Activated T-helper 1 cell treated with anti-CD3 and anti-CD28 coated beads, Interleukin-12 subunit alpha, Interleukin-12 subunit beta, Interleukin-2, Interleukin-4 antibody, amounts not matched to agents 30 ng/mL and 10 ng/mL and 1 ng/mL, durations not matched to agents 14 hours and 24 hours and 36 hours (primary cell): ENCODE data around the gene LRWD1. TPM values are rescaled to one million over a fixed set of nuclear protein-coding genes. Genes with fewer than 3 reads are reported as not detected.

Experiments used
- DNase-seq: peaks from one replicate; pipeline ENCODE4 v3.0.0; 2021; ENCODE audit warnings: low spot score
- H3K27ac Mint-ChIP-seq: one replicate; pipeline ENCODE4 v1.8.0; 2021; ENCODE audit warnings: mild to moderate bottlenecking, mixed read lengths
- H3K27me3 Mint-ChIP-seq: one replicate; pipeline ENCODE4 v1.8.0; 2022; ENCODE audit warnings: mild to moderate bottlenecking, moderate library complexity, mixed read lengths; ENCODE audit not compliant: insufficient read depth
- H3K36me3 Mint-ChIP-seq: one replicate; pipeline ENCODE4 v1.8.0; 2021; ENCODE audit warnings: low read depth, mixed read lengths
- H3K4me1 Mint-ChIP-seq: one replicate; pipeline ENCODE4 v1.8.0; 2021; ENCODE audit warnings: low read depth, mixed read lengths
- H3K4me3 Mint-ChIP-seq: one replicate; pipeline ENCODE4 v1.8.0; 2021; ENCODE audit warnings: mild to moderate bottlenecking, moderate library complexity, mixed read lengths
- H3K9me3 Mint-ChIP-seq: one replicate; pipeline ENCODE4 v1.8.0; 2021; ENCODE audit warnings: mixed read lengths
- intact Hi-C: fragments of 100-400 bp; cut with micrococcal nuclease; formaldehyde crosslinking; loops from one replicate; pipeline ENCODE4 v1.15.1; 2024
- total RNA-seq: library from RNA; stranded (reverse); gene quantifications from 2 replicates; pipeline ENCODE4 v1.2.3, GENCODE V29; 2022

Gene LRWD1
- total RNA-seq, 1 donor from 2014 or later = 36.3 TPM

DNA sequence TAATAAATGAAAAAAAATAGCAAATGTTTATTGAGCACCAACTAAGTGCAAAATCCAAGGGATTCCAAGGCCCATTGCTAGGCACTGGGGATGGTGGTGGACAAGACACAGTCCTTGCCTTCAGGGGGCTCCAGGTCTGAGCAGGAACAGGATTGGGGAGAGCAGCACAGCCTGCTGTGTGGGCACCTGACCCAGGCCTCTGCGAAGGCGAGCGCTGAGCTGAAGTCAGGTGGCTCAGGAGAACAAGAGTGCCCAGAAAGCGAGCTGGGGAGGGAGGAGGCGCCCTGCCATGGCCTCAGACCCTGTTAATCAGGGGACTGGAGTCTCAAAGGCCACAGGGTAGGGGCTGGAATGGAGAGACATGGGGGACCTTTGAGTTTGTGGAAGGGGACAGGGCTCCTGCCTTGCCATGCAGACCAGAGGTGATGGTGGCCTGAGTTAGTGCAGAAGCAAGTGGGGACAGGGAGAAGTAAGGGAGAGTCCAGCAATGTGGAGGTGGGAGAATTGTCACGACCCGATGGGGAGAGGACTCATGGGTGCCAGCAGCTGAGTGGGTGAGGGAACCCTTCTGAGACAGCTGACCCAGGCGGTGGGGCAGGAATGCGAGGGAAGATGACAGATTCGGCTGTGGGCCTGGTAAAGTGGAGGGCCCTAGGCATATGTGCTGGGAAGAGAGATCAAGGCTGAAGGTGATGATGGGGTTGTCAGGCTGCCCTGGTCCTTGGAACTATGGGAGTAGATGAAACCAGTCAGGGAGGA lies 35.5 kb upstream of the LRWD1 start:
- H3K36me3 Mint-ChIP-seq = peaks cover 23% of the 10 kb centered on the region
- no peaks in the 10 kb centered on the region for H3K9me3 Mint-ChIP-seq

DNA sequence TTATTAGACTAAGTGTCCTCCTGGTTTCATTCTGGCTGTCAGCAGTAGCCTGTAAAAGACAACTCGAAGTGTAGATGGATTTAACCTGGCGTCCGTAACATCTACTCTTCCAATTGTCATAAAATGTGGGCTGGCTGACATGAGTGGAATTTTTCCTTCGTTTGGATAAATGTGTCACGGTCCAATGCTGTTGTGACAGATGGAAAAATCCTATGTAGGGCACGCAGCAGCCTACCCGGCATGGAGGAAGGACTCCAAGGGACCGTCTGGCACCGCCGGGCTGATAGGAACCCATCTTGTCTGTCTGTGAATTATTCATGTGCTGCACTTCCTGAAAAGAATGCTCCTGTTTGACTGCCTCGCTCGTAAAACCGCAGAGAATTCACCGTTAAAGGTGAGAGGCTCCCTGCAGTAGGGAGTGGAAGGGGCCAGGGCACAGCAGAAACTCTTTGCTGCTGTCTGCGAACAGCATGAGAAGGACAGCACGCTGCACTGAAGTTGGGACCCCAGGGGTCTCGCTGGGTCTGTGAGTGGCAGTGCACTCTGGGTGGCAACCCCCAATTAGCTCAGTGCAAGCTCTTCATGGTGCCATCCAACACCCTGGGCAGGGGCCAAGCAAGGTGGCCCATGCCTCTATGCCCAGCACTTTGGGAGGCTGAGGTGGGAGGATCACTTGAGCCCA lies 33.0 kb upstream of the LRWD1 start:
- DNase-seq = peak; percentile 56
- H3K4me3 Mint-ChIP-seq = peak overlapping the region; percentile 79
- H3K9me3 Mint-ChIP-seq = no peaks in the 10 kb centered on the region
- peak overlapping the region; percentile 87 for H3K27ac Mint-ChIP-seq
- no peaks in the 10 kb centered on the region for H3K27me3 Mint-ChIP-seq
- intact Hi-C loops = no loop called here
- H3K4me1 Mint-ChIP-seq = peaks cover 69% of the 10 kb centered on the region
- peaks cover 19% of the 10 kb centered on the region for H3K36me3 Mint-ChIP-seq

More for the DNA sequence above, 35.5 kb upstream of the LRWD1 start:
- Mint-ChIP-seq H3K4me3 (no peak overlapping the region), H3K4me1 (peaks cover 75% of the 10 kb centered on the region), H3K27ac (peak overlapping the region; percentile 76), H3K27me3 (no peaks in the 10 kb centered on the region)
- intact Hi-C loops = no loop called here
- DNase-seq = no peak

DNA sequence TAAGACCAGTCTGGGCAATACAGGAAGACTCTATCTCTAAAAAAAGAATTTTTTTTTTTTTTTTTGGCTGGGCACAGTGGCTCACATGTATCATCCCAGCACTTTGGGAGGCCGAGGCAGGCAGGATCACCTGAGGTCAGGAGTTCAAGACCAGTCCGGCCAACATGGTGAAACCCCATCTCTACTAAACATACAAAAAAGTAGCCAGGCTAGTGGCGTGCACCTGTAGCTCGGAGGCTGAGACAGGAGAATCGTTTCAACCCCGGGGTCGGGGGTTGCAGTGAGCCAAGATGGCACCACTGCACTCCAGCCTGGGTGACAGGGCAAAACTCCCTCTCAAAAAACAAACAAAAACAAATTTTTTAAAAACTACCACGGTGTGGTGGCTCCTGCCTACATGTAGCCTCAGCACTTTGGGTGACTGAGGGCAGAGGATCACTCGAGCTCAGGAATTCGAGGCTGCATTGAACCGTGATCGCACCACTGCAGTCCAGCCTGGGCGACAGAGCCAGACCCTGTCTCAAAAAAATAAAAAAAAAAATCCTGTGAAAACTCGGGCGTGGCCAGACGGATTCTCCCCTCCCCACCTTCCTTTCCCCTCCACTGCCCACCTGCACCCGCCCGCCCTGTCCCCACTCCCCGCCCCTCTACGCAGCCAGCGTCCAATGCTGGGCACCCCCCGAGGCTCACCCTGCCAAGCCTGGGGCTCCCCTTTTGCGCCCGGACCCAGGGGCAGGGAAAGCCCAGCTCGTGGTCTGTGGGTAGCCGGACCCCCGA lies 32.2 kb upstream of the LRWD1 start:
- Mint-ChIP-seq H3K27ac (peak overlapping the region; percentile 87), H3K36me3 (peaks cover 17% of the 10 kb centered on the region), H3K9me3 (no peaks in the 10 kb centered on the region), H3K4me3 (peak overlapping the region; percentile 79), H3K27me3 (no peaks in the 10 kb centered on the region), H3K4me1 (peaks cover 64% of the 10 kb centered on the region)
- intact Hi-C loops = loop anchor here (1.0 kb wide), 1 partner anchor 17 kb away; no protein-coding TSS in a partner anchor
- DNase-seq = no peak

DNA sequence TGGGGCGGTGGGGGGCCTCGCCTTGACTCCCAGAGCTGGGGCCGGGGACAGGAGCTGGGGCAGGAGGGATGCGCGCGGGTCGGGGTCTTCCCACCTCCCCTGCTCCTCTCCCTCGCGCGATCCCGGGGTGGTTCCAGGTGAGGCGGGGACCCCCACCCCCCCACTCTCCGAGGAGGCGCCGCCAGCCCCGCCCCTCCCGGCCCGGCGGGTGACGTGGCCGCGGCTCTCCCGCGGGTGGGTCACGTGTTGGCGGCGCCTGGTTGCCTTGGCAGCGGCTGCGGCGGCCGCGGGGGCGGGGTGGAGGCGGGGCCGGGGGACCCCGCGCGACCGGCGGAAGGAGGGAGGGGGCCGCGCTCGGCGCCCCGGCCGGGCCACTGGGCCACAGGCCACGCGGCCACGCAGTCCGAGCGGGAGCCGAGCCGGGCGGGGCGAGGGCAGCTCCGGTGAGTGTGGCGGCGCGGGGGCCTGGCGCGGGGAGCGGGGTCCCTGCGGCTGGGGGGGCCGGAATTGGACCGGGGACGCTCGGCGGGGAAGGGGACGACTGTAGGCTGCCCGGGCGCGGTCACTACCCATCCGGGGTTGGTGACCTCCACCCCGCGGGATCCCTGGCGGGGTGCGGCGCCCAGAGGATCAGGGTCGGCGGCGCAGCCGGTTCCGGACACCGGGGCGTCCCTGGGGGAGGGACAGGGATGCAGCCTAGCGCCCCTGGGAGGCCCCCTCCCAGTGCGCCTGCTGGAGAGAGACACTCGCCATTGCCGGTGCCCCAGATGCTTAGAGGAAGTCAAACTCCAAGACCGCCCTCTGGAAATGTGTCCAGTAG lies 31.4 kb upstream of the LRWD1 start, which contains the start of gene ORAI2:
Gene ORAI2, plus strand, starts transcription at position 357 of the 820 bp plus-strand sequence. CDS start 5,382 bp downstream, outside the sequence.
- intact Hi-C loops = loop anchor here (1.0 kb wide), 3 partner anchors 18 to 31 kb away; partner anchors contain the start of genes ALKBH4 and LRWD1
- Mint-ChIP-seq H3K9me3 (no peaks in the 10 kb centered on the region), H3K36me3 (peaks cover 17% of the 10 kb centered on the region), H3K27ac (peak within 1 kb of the TSS; percentile 87), H3K4me1 (peaks cover 58% of the 10 kb centered on the region), H3K27me3 (no peaks in the 10 kb centered on the region), H3K4me3 (peak within 1 kb of the TSS; percentile 84)
- peak; percentile 82 for DNase-seq

DNA sequence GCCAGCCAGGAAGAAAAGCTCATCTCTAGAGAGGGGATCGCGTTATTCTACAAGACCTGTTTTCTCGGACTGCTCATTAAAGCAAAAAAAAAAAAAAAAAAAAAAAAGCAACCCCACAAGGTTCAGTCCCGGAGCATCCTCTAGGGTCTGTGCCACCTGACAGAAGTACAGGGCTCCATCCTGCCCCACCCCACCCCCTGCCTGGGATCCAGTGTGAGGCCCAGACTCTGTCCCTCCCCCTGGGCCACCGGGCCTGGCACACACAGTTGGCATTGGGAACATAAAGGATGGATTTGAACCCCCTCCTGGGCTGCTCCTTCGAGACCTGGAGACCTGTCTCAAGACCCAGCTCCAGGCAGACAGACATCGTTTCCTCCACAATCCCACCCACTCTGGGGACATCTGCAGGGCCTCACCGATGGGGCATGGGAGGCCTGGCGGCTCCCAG lies 30.7 kb upstream of the LRWD1 start:
- no peak for DNase-seq
- peaks cover 17% of the 10 kb centered on the region for H3K36me3 Mint-ChIP-seq
- intact Hi-C loops = loop anchor here (1.0 kb wide), 2 partner anchors 30 kb away; partner anchors contain the start of genes ALKBH4 and LRWD1
- H3K9me3 Mint-ChIP-seq = no peaks in the 10 kb centered on the region
- H3K27ac Mint-ChIP-seq = peak overlapping the region; percentile 82
- peaks cover 52% of the 10 kb centered on the region for H3K4me1 Mint-ChIP-seq
- H3K27me3 Mint-ChIP-seq = no peaks in the 10 kb centered on the region
- peak overlapping the region; percentile 84 for H3K4me3 Mint-ChIP-seq

DNA sequence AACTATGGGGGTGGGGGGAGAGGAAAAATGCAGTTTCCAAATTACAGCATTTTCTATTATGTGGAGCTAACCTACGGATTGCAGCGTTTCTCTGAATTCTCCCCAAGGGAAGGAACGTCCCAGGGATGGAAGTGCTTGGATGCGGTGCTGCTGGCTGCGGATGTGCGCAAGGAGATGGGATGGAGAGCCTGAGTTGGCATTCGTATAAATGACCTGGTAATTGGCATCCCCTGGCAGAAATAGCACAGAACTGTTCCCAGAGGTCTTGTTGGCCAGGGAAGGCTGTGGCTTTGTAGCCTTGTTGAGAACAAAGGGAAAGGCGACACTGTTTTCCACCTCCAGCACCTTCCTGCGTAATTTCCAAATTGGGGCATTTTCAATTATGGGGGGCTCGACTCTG lies 28.7 kb upstream of the LRWD1 start:
- Mint-ChIP-seq H3K27ac (peak overlapping the region; percentile 18), H3K4me3 (peak overlapping the region; percentile 49)
- intact Hi-C loops = no loop called here

DNA sequence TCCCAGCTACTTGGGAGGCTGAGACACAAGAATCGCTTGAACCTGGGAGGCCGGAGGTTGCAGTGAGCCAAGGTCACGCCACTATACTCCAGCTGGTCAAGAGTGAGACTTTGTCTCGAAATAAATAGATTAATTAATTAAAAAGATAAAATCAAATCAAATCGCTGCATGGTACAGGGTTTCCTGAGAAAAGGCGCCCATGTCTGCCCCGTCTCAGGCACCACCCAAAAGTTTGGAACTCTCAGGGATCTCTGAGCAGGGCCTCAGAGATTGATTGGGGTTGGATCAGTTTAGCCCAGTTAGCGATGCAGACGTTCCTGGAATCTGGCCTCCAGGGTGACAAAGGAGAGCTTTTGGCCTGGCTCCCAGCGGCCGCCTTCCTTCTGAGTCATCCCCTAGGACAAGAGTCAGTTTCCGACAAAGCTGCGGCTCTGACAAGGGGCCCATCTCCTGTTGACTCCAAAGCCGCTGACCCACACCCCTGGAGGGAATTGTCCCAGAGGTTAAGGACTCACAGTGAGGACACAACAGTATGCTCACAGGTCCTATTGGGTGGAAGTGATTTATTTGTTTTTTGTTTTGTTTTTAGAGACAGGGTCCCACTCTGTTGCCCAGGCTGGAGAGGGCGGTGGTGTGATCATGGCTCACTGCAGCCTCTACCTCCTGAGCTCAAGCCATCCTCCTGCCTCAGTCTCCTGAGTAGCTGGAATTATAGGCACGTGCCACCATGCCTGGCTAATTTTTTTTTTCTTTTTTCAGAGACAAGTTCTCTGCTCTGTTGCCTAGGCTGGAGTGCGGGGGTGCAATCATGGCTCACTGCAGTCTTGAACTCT lies 24.6 kb upstream of the LRWD1 start:
- no peak overlapping the region for H3K4me3 Mint-ChIP-seq
- intact Hi-C loops = no loop called here
- peaks cover 19% of the 10 kb centered on the region for H3K36me3 Mint-ChIP-seq
- H3K4me1 Mint-ChIP-seq = peaks cover 11% of the 10 kb centered on the region
- H3K9me3 Mint-ChIP-seq = no peaks in the 10 kb centered on the region
- no peak for DNase-seq
- no peak overlapping the region for H3K27ac Mint-ChIP-seq
- H3K27me3 Mint-ChIP-seq = no peaks in the 10 kb centered on the region

More for the DNA sequence above, 28.7 kb upstream of the LRWD1 start:
- Mint-ChIP-seq H3K4me1 (peaks cover 33% of the 10 kb centered on the region), H3K9me3 (no peaks in the 10 kb centered on the region), H3K36me3 (peaks cover 12% of the 10 kb centered on the region), H3K27me3 (no peaks in the 10 kb centered on the region)
- DNase-seq = no peak

- DNase-seq = no peak
- H3K36me3 Mint-ChIP-seq = peaks cover 18% of the 10 kb centered on the region
- intact Hi-C loops = no loop called here
- H3K9me3 Mint-ChIP-seq = no peaks in the 10 kb centered on the region
- H3K27me3 Mint-ChIP-seq = no peaks in the 10 kb centered on the region
- no peak overlapping the region for H3K27ac Mint-ChIP-seq
- H3K4me3 Mint-ChIP-seq = no peak overlapping the region
- no peaks in the 10 kb centered on the region for H3K4me1 Mint-ChIP-seq
Measured at GRCh38 chr7:102444961-102445673, 19.7 kb upstream of the LRWD1 start.

DNA sequence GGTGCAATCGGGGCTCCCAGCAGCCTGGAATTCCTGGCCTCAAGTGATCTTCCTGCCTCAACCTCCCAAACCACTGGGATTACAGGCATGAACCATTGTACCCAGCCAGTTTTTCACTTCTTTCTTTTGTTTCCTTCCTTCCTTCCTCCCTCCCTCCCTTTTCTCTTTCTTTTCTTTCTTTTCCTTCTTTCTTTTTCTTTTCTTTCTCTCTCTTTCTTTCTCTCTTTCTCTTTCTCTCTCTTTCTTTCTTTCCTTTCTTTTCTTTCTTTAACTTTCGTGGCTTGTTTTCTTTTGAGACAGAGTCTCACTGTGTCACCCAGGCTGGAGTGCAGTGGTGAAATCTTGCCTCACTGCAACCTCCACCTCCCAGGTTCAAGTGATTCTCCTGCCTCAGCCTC lies 19.1 kb upstream of the LRWD1 start:
- Mint-ChIP-seq H3K27me3 (no peaks in the 10 kb centered on the region), H3K27ac (no peak overlapping the region), H3K9me3 (no peaks in the 10 kb centered on the region), H3K4me3 (no peak overlapping the region), H3K36me3 (peaks cover 21% of the 10 kb centered on the region), H3K4me1 (no peaks in the 10 kb centered on the region)
- intact Hi-C loops = no loop called here
- no peak for DNase-seq

- no peak overlapping the region for H3K27ac Mint-ChIP-seq
- no peak overlapping the region for H3K4me3 Mint-ChIP-seq
- no peaks in the 10 kb centered on the region for H3K27me3 Mint-ChIP-seq
- H3K9me3 Mint-ChIP-seq = no peaks in the 10 kb centered on the region
- intact Hi-C loops = no loop called here
- peaks cover 21% of the 10 kb centered on the region for H3K36me3 Mint-ChIP-seq
- no peak for DNase-seq
- no peaks in the 10 kb centered on the region for H3K4me1 Mint-ChIP-seq
Measured at GRCh38 chr7:102446387-102447156, 18.2 kb upstream of the LRWD1 start.
